GM12878 (cell line): ENCODE measurements around the gene NDC80. TPM values are rescaled to one million over a fixed set of nuclear protein-coding genes. Genes with fewer than 3 reads are reported as not detected.
A peak's percentile ranks its signal among the peaks of the same experiment; 100 is the strongest.

Source experiments
- BRCA1 ChIP-seq: IDR thresholded peaks from 2 replicates; pipeline ENCODE4 v1.6.1; 2011; ENCODE audit warnings: low read depth, low read length, improper control_type of control experiment
- DPF2 ChIP-seq: fragments of 450-650 bp; IDR thresholded peaks from 2 replicates; pipeline ENCODE4 v1.6.1; 2017; ENCODE audit warnings: mild to moderate bottlenecking
- FOXM1 ChIP-seq: IDR thresholded peaks from 2 replicates; pipeline ENCODE4 v1.6.1; 2012; ENCODE audit warnings: low read depth, mild to moderate bottlenecking, inconsistent platforms, low read length, moderate library complexity
- GABPA ChIP-seq: IDR thresholded peaks from 2 replicates; pipeline ENCODE4 v1.6.1; 2014; ENCODE audit warnings: antibody characterized with exemption, low read depth, mild to moderate bottlenecking, inconsistent platforms
- GATAD2B ChIP-seq: fragments of 450-650 bp; conservative IDR thresholded peaks from 2 replicates; pipeline ENCODE4 v1.6.1; 2017; ENCODE audit warnings: low read depth, mild to moderate bottlenecking, moderate library complexity
- HSF1 ChIP-seq: fragments of 150-350 bp; IDR thresholded peaks from 2 replicates; pipeline ENCODE4 v1.6.1; 2014; ENCODE audit warnings: mild to moderate bottlenecking, low read depth, low read length
- IKZF1 ChIP-seq: fragments of 450-650 bp; conservative IDR thresholded peaks from 2 replicates; pipeline ENCODE4 v1.6.1; 2017; ENCODE audit warnings: antibody characterized with exemption, mild to moderate bottlenecking
- KDM1A ChIP-seq: fragments of 200-600 bp; sonication (generic); IDR thresholded peaks from 2 replicates; pipeline ENCODE4 v1.6.1; 2016; ENCODE audit warnings: borderline replicate concordance
- MYC ChIP-seq: IDR thresholded peaks from 2 replicates; pipeline ENCODE4 v1.6.1; 2011; ENCODE audit warnings: mild to moderate bottlenecking, low read length, moderate library complexity, inconsistent platforms; ENCODE audit not compliant: insufficient read depth, insufficient replicate concordance, insufficient read length, severe bottlenecking
- NFYB ChIP-seq: IDR thresholded peaks from 2 replicates; pipeline ENCODE4 v1.6.1; 2011; ENCODE audit warnings: low read depth, mild to moderate bottlenecking, low read length, improper control_type of control experiment, moderate library complexity; ENCODE audit not compliant: insufficient read depth
- NR2C2 ChIP-seq: IDR thresholded peaks from 2 replicates; pipeline ENCODE4 v1.6.1; 2011; ENCODE audit warnings: borderline replicate concordance, low read depth; ENCODE audit not compliant: control insufficient read depth, insufficient read length
- SREBF2 ChIP-seq: IDR thresholded peaks from 2 replicates; pipeline ENCODE4 v1.6.1; 2012; ENCODE audit warnings: mild to moderate bottlenecking, low read length
- ZNF207 ChIP-seq: fragments of 450-650 bp; IDR thresholded peaks from 2 replicates; pipeline ENCODE4 v1.6.1; 2014; ENCODE audit warnings: antibody characterized with exemption, mild to moderate bottlenecking, borderline replicate concordance
- ZNF274 ChIP-seq: IDR thresholded peaks from one replicate; pipeline ENCODE4 v1.8.0; 2011; ENCODE audit not compliant: insufficient read length, insufficient read depth
- ZSCAN29 ChIP-seq: fragments of 450-650 bp; IDR thresholded peaks from 2 replicates; pipeline ENCODE4 v1.6.1; 2017; ENCODE audit warnings: mild to moderate bottlenecking, moderate library complexity
- polyA plus RNA-seq, 11 experiments: library from polyadenylated mRNA; depleted of rRNA in 4 of 11; unstranded in 6 of 11; stranded (reverse) in 5 of 11; fragments of >200 nt; fragmentation: Nextera tagmentation in 4 of 11; fragmentation: Illumina TruSeq in 1 of 11; extraction: Ambion mirVana in 4 of 11; extraction: Trizol in 1 of 11; gene quantifications; 1 replicate in 1 of 11; 2 replicates in 10 of 11; pipeline versions ENCODE4 v1.2.1 to v1.2.3, GENCODE V29; 2011 to 2016; ENCODE audit warnings: inconsistent platforms in 2 of 11, missing spikeins in 2 of 11, low read depth in 1 of 11
- total RNA-seq, 4 experiments: library from RNA; depleted of rRNA in 3 of 4; stranded (reverse); fragments of >200 nt in 3 of 4; fragmentation: Illumina TruSeq in 1 of 4; extraction: Trizol in 1 of 4; gene quantifications; 2 replicates each; pipeline versions ENCODE4 v1.2.1 to v1.2.3, GENCODE V29; 2013 to 2021
- TF ChIP-seq, protein P1 (sequence below): fragments of 450-650 bp; IDR thresholded peaks from 2 replicates; pipeline ENCODE4 v1.6.1; 2018; ENCODE audit warnings: borderline replicate concordance, mild to moderate bottlenecking; ENCODE audit not compliant: partially characterized antibody
- TF ChIP-seq, protein P2 (sequence below): fragments of 450-650 bp; IDR thresholded peaks from 2 replicates; pipeline ENCODE4 v1.6.1; 2017; ENCODE audit warnings: mild to moderate bottlenecking, moderate library complexity
- TF ChIP-seq, protein P3 (sequence below): fragments of 450-650 bp; formaldehyde crosslinking; IDR thresholded peaks from 2 replicates; pipeline ENCODE4 v1.5.0; 2022; ENCODE audit warnings: mild to moderate bottlenecking, missing genetic modification characterization

The NDC80 gene
- total and polyA plus RNA-seq, 10 of the 15 experiments (the other 5 are each of a cell fraction or from before 2014, with no cell fraction given) = 36.5 to 80.8 (median 54.7) TPM

DNA sequence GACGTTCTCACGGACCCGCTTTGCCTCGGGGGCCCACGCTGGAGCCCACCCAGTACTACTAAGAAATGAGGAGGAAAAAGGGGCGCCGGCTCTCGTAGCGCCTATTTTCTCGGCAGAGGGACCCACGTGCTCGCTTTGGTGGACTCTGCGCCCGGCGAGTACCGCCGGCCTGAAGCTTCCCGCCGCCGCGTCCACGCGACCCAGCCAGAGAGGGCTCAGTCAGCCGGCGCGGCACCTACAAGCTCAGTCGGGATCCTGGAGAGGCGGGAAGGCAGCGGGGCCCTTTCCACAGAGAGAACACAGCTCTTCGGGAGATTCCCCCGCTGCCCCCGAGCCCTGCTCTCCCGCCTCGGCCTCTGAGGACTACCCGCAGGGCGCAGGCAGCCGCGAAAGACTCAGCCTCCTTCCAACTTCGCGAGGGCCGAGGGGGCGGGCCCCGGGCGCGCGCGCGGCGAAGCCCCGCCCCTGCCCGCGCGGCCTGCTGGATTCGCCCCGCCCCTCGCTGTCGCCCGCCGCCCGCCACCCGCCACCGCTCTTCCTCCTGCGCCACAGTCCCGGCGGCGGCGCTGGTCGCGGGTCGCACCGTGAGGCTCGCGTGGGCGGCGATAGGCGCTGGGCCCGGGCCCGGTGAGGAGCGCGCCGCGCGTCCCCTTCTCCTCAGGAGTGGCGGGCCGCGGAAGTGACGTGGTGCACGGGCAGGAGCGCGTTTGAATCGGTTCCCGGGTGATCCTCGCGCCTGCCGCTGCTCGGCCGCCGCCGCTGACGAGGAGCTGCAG lies 84.0 kb downstream of the NDC80 start, which contains the start of gene SMCHD1 (continued):
- TF ChIP-seq, protein P1, sequence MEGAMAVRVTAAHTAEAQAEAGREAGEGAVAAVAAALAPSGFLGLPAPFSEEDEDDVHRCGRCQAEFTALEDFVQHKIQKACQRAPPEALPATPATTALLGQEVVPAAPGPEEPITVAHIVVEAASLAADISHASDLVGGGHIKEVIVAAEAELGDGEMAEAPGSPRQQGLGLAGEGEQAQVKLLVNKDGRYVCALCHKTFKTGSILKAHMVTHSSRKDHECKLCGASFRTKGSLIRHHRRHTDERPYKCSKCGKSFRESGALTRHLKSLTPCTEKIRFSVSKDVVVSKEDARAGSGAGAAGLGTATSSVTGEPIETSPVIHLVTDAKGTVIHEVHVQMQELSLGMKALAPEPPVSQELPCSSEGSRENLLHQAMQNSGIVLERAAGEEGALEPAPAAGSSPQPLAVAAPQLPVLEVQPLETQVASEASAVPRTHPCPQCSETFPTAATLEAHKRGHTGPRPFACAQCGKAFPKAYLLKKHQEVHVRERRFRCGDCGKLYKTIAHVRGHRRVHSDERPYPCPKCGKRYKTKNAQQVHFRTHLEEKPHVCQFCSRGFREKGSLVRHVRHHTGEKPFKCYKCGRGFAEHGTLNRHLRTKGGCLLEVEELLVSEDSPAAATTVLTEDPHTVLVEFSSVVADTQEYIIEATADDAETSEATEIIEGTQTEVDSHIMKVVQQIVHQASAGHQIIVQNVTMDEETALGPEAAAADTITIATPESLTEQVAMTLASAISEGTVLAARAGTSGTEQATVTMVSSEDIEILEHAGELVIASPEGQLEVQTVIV = no peak
- TF ChIP-seq ZNF274 (no peak), ZNF207 (0 out of 2 replicates have a peak, but pooled peaks have one; percentile 65), DPF2 (no peak), NR2C2 (no peak), HSF1 (no peak), IKZF1 (peak; percentile 79), FOXM1 (no peak), GATAD2B (peak; percentile 74), SREBF2 (no peak), ZSCAN29 (0 out of 2 replicates have a peak, but pooled peaks have one; percentile 41), KDM1A (no peak), GABPA (peak; percentile 68), NFYB (no peak), BRCA1 (0 out of 2 replicates have a peak, but pooled peaks have one; percentile 14), MYC (no peak)
- TF ChIP-seq, protein P2, sequence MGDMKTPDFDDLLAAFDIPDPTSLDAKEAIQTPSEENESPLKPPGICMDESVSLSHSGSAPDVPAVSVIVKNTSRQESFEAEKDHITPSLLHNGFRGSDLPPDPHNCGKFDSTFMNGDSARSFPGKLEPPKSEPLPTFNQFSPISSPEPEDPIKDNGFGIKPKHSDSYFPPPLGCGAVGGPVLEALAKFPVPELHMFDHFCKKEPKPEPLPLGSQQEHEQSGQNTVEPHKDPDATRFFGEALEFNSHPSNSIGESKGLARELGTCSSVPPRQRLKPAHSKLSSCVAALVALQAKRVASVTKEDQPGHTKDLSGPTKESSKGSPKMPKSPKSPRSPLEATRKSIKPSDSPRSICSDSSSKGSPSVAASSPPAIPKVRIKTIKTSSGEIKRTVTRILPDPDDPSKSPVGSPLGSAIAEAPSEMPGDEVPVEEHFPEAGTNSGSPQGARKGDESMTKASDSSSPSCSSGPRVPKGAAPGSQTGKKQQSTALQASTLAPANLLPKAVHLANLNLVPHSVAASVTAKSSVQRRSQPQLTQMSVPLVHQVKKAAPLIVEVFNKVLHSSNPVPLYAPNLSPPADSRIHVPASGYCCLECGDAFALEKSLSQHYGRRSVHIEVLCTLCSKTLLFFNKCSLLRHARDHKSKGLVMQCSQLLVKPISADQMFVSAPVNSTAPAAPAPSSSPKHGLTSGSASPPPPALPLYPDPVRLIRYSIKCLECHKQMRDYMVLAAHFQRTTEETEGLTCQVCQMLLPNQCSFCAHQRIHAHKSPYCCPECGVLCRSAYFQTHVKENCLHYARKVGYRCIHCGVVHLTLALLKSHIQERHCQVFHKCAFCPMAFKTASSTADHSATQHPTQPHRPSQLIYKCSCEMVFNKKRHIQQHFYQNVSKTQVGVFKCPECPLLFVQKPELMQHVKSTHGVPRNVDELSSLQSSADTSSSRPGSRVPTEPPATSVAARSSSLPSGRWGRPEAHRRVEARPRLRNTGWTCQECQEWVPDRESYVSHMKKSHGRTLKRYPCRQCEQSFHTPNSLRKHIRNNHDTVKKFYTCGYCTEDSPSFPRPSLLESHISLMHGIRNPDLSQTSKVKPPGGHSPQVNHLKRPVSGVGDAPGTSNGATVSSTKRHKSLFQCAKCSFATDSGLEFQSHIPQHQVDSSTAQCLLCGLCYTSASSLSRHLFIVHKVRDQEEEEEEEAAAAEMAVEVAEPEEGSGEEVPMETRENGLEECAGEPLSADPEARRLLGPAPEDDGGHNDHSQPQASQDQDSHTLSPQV = 0 out of 2 replicates have a peak, but pooled peaks have one; percentile 31
- TF ChIP-seq, protein P3, sequence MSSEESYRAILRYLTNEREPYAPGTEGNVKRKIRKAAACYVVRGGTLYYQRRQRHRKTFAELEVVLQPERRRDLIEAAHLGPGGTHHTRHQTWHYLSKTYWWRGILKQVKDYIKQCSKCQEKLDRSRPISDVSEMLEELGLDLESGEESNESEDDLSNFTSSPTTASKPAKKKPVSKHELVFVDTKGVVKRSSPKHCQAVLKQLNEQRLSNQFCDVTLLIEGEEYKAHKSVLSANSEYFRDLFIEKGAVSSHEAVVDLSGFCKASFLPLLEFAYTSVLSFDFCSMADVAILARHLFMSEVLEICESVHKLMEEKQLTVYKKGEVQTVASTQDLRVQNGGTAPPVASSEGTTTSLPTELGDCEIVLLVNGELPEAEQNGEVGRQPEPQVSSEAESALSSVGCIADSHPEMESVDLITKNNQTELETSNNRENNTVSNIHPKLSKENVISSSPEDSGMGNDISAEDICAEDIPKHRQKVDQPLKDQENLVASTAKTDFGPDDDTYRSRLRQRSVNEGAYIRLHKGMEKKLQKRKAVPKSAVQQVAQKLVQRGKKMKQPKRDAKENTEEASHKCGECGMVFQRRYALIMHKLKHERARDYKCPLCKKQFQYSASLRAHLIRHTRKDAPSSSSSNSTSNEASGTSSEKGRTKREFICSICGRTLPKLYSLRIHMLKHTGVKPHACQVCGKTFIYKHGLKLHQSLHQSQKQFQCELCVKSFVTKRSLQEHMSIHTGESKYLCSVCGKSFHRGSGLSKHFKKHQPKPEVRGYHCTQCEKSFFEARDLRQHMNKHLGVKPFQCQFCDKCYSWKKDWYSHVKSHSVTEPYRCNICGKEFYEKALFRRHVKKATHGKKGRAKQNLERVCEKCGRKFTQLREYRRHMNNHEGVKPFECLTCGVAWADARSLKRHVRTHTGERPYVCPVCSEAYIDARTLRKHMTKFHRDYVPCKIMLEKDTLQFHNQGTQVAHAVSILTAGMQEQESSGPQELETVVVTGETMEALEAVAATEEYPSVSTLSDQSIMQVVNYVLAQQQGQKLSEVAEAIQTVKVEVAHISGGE (CRISPR knock-in tag) = peak; percentile 48; the same call in 1 of the 2 replicates
